Ovary (tissue), 3 donors: ENCODE results near the gene CBX7.

ENCODE experiments used
- EP300 ChIP-seq: sonication (generic); formaldehyde crosslinking; IDR thresholded peaks from one replicate; pipeline ENCODE4 v1.6.1; 2017; ENCODE audit warnings: antibody characterized with exemption
- POLR2A ChIP-seq: fragments of 450-650 bp; IDR thresholded peaks from one replicate; pipeline ENCODE4 v1.6.1; 2017; ENCODE audit warnings: antibody characterized with exemption, mild to moderate bottlenecking, moderate library complexity
- TF ChIP-seq, protein P1 (sequence below), 3 donors: fragments of 450-650 bp in 2 of 3; fragments of 200-600 bp in 1 of 3; IDR thresholded peaks; one replicate each; pipeline versions ENCODE4 v1.5.1 to v1.8.0; 2016 to 2022; ENCODE audit warnings: antibody characterized with exemption in 3 of 3, mild to moderate bottlenecking in 1 of 3
- donor health status: DM: no; HTN: no; CAD: no.

- TF ChIP-seq, protein P1, sequence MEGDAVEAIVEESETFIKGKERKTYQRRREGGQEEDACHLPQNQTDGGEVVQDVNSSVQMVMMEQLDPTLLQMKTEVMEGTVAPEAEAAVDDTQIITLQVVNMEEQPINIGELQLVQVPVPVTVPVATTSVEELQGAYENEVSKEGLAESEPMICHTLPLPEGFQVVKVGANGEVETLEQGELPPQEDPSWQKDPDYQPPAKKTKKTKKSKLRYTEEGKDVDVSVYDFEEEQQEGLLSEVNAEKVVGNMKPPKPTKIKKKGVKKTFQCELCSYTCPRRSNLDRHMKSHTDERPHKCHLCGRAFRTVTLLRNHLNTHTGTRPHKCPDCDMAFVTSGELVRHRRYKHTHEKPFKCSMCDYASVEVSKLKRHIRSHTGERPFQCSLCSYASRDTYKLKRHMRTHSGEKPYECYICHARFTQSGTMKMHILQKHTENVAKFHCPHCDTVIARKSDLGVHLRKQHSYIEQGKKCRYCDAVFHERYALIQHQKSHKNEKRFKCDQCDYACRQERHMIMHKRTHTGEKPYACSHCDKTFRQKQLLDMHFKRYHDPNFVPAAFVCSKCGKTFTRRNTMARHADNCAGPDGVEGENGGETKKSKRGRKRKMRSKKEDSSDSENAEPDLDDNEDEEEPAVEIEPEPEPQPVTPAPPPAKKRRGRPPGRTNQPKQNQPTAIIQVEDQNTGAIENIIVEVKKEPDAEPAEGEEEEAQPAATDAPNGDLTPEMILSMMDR (IDR thresholded peaks at IDR 0.05): no peak
- TF ChIP-seq POLR2A (peak; percentile 91), EP300 (peak; percentile 12)
Observed at GRCh38 chr22:39152511-39153219, at the start of gene CBX7.
